ENCODE measurements around the gene PRSS21. TPM values are rescaled to one million over a fixed set of nuclear protein-coding genes. Genes with fewer than 3 reads are reported as not detected.

PRSS21 gene
- polyA plus RNA-seq, 1 of the 3 experiments (the other 2 are of a cell fraction), result not detected

DNA sequence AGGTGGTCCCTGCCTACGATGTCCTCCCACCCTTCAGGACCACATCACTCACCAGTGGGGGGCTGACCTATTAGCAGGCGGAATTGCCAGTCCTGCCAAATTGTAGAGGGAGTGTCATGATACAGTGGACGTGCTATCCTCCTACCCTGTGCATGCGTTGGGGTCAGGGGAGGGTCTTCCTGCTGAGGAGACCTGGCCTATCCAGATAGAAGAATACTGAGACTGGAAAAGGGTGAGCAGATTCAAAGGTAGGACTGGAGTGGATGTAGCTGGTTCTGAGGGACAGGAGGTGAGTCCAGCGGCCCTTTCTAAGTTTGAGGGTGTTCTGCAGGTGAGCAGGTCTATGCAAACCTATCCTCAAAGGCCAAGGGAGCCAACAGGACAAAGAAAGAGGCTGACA is 10.8 kb upstream of the PRSS21 start:
- POLR2A ChIA-PET, result no interaction called here
- 23% methylated on average over 5 of the region's 5 CpGs for WGBS (ENCODE audit: low lambda C conversion rate)
- TF ChIP-seq, protein P1, sequence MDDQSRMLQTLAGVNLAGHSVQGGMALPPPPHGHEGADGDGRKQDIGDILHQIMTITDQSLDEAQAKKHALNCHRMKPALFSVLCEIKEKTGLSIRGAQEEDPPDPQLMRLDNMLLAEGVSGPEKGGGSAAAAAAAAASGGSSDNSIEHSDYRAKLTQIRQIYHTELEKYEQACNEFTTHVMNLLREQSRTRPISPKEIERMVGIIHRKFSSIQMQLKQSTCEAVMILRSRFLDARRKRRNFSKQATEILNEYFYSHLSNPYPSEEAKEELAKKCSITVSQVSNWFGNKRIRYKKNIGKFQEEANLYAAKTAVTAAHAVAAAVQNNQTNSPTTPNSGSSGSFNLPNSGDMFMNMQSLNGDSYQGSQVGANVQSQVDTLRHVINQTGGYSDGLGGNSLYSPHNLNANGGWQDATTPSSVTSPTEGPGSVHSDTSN (IDR thresholded peaks at IDR 0.05), result no peak
- no peak for TF ChIP-seq ELF1 (IDR thresholded peaks at IDR 0.05)
- TF ChIP-seq, protein P2, sequence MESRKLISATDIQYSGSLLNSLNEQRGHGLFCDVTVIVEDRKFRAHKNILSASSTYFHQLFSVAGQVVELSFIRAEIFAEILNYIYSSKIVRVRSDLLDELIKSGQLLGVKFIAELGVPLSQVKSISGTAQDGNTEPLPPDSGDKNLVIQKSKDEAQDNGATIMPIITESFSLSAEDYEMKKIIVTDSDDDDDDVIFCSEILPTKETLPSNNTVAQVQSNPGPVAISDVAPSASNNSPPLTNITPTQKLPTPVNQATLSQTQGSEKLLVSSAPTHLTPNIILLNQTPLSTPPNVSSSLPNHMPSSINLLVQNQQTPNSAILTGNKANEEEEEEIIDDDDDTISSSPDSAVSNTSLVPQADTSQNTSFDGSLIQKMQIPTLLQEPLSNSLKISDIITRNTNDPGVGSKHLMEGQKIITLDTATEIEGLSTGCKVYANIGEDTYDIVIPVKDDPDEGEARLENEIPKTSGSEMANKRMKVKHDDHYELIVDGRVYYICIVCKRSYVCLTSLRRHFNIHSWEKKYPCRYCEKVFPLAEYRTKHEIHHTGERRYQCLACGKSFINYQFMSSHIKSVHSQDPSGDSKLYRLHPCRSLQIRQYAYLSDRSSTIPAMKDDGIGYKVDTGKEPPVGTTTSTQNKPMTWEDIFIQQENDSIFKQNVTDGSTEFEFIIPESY (IDR thresholded peaks at IDR 0.05; ENCODE audit: borderline replicate concordance, low read depth), result no peak
- no peak for TF ChIP-seq RFX5 (IDR thresholded peaks at IDR 0.05; ENCODE audit: low read length)
- no peak for TF ChIP-seq FOXM1 (IDR thresholded peaks at IDR 0.05; ENCODE audit: low read depth)
- TF ChIP-seq, protein P3, sequence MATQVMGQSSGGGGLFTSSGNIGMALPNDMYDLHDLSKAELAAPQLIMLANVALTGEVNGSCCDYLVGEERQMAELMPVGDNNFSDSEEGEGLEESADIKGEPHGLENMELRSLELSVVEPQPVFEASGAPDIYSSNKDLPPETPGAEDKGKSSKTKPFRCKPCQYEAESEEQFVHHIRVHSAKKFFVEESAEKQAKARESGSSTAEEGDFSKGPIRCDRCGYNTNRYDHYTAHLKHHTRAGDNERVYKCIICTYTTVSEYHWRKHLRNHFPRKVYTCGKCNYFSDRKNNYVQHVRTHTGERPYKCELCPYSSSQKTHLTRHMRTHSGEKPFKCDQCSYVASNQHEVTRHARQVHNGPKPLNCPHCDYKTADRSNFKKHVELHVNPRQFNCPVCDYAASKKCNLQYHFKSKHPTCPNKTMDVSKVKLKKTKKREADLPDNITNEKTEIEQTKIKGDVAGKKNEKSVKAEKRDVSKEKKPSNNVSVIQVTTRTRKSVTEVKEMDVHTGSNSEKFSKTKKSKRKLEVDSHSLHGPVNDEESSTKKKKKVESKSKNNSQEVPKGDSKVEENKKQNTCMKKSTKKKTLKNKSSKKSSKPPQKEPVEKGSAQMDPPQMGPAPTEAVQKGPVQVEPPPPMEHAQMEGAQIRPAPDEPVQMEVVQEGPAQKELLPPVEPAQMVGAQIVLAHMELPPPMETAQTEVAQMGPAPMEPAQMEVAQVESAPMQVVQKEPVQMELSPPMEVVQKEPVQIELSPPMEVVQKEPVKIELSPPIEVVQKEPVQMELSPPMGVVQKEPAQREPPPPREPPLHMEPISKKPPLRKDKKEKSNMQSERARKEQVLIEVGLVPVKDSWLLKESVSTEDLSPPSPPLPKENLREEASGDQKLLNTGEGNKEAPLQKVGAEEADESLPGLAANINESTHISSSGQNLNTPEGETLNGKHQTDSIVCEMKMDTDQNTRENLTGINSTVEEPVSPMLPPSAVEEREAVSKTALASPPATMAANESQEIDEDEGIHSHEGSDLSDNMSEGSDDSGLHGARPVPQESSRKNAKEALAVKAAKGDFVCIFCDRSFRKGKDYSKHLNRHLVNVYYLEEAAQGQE (IDR thresholded peaks at IDR 0.05; ENCODE audit: low read depth, low read length), result no peak
- no peak for TF ChIP-seq EP300 (IDR thresholded peaks at IDR 0.05; ENCODE audit: borderline replicate concordance in 1 of 2, low read depth in 1 of 2, low read length in 1 of 2)
- no peak for TF ChIP-seq SIN3A (IDR thresholded peaks at IDR 0.05; ENCODE audit: borderline replicate concordance, low read depth, low read length)
- TF ChIP-seq FOSL2 (IDR thresholded peaks at IDR 0.05; ENCODE audit: borderline replicate concordance, low read depth), result no peak
- no peak for TF ChIP-seq POLR2AphosphoS5 (IDR thresholded peaks at IDR 0.05; ENCODE audit: low read depth, low read length)

DNA sequence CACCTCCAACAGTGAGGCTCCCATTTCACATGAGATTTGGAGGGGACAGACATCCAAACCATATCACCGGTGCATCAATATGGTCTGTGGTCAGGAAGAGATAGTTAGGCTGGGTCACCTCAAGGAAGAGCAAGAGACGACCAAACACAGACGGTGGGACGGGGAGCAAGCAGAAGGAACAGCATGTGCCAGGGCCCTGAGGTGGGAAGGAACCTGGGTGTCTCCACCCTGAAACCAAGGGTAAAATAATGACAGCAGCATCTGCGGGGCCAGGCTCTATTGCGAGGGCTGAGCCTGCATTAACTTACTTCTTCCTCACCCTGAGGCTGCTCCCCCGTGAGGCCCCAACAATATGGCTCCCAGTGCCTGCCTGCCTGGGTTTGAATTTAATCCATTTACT is 8.9 kb upstream of the PRSS21 start:
- no peak for DNase-seq
- Histone ChIP-seq H3K4me2 (no peak overlapping the region), H3K27ac (ENCODE audit: low read depth in 2 of 2, low read length in 1 of 2) (no peak overlapping the region), H3K79me2 (ENCODE audit: insufficient read depth) (no peaks in the 10 kb centered on the region), H3K9me2 (no peaks in the 10 kb centered on the region), H3K36me3 (replicated peaks in 1 of 2; ENCODE audit: control insufficient read depth in 1 of 2, insufficient read depth in 2 of 2, low read length in 1 of 2) (no peaks in the 10 kb centered on the region), H3K4me3 (ENCODE audit: low read depth in 2 of 2, low read length in 1 of 2) (no peak overlapping the region), H2AFZ (ENCODE audit: low read depth) (no peak overlapping the region), H4K20me1 (ENCODE audit: insufficient read depth) (no peaks in the 10 kb centered on the region), H3K9ac (no peak overlapping the region), H3K9me3 (no peaks in the 10 kb centered on the region), H3K27me3 (ENCODE audit: insufficient read depth) (no peaks in the 10 kb centered on the region; the same call in 1 of the 2 replicates), H3F3A (replicated peaks; ENCODE audit: insufficient read depth) (no peaks in the 10 kb centered on the region), H3K4me1 (ENCODE audit: control insufficient read depth in 1 of 2, insufficient read depth in 2 of 2, low read depth in 1 of 2, low read length in 1 of 2) (peaks cover 0 to 3% of the 10 kb centered on the region in 2 experiments; a peak in 1 of 4 replicates)
- WGBS (ENCODE audit: low lambda C conversion rate), result 87% methylated on average over 7 of the region's 7 CpGs
- POLR2A ChIA-PET, result no interaction called here
- CTCF ChIA-PET, result interaction anchor here (1.2 kb wide), 1 partner anchor 31 kb away, joined by 3 read pairs; no protein-coding TSS in a partner anchor
- no peak for TF ChIP-seq GABPA (IDR thresholded peaks at IDR 0.05; ENCODE audit: low read depth)
- TF ChIP-seq, protein P4, sequence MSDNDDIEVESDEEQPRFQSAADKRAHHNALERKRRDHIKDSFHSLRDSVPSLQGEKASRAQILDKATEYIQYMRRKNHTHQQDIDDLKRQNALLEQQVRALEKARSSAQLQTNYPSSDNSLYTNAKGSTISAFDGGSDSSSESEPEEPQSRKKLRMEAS (IDR thresholded peaks at IDR 0.05; ENCODE audit: low read depth), result no peak
- no peak for TF ChIP-seq MEF2A (IDR thresholded peaks at IDR 0.05; ENCODE audit: borderline replicate concordance, low read depth)
- TF ChIP-seq SIN3A (IDR thresholded peaks at IDR 0.05; ENCODE audit: borderline replicate concordance, low read depth, low read length), result no peak
- no peak for TF ChIP-seq RCOR1 (IDR thresholded peaks at IDR 0.05; ENCODE audit: low read length)
- TF ChIP-seq, protein P1 (IDR thresholded peaks at IDR 0.05), result no peak
- no peak for TF ChIP-seq NFIC (IDR thresholded peaks at IDR 0.05; ENCODE audit: borderline replicate concordance)
- no peak for TF ChIP-seq ELF1 (IDR thresholded peaks at IDR 0.05)
- TF ChIP-seq, protein P5, sequence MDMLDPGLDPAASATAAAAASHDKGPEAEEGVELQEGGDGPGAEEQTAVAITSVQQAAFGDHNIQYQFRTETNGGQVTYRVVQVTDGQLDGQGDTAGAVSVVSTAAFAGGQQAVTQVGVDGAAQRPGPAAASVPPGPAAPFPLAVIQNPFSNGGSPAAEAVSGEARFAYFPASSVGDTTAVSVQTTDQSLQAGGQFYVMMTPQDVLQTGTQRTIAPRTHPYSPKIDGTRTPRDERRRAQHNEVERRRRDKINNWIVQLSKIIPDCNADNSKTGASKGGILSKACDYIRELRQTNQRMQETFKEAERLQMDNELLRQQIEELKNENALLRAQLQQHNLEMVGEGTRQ (IDR thresholded peaks at IDR 0.05; ENCODE audit: borderline replicate concordance, low read depth, low read length), result no peak
- no peak for TF ChIP-seq JUND (IDR thresholded peaks at IDR 0.05)
- no peak for TF ChIP-seq TAF1 (IDR thresholded peaks at IDR 0.05; ENCODE audit: borderline replicate concordance, low read depth, low read length)
- TF ChIP-seq FOSL2 (IDR thresholded peaks at IDR 0.05; ENCODE audit: borderline replicate concordance, low read depth), result no peak
- TF ChIP-seq RAD21 (IDR thresholded peaks at IDR 0.05; ENCODE audit: low read length), result no peak
- TF ChIP-seq EP300 (IDR thresholded peaks at IDR 0.05; ENCODE audit: borderline replicate concordance in 1 of 2, low read depth in 1 of 2, low read length in 1 of 2), result no peak

More for the DNA sequence above, 10.8 kb upstream of the PRSS21 start:
- no peak for DNase-seq
- CTCF ChIA-PET, result no interaction called here
- no peaks in the 10 kb centered on the region for H4K20me1 ChIP-seq (ENCODE audit: insufficient read depth)
- no peaks in the 10 kb centered on the region for H3F3A ChIP-seq (replicated peaks; ENCODE audit: insufficient read depth)
- H3K4me2 ChIP-seq, result no peak overlapping the region
- no peak overlapping the region for H3K9ac ChIP-seq
- no peak overlapping the region for H3K27ac ChIP-seq (ENCODE audit: low read depth in 2 of 2, low read length in 1 of 2)
- H3K79me2 ChIP-seq (ENCODE audit: insufficient read depth), result no peaks in the 10 kb centered on the region
- H3K4me1 ChIP-seq (ENCODE audit: control insufficient read depth in 1 of 2, insufficient read depth in 2 of 2, low read depth in 1 of 2, low read length in 1 of 2), result no peaks in the 10 kb centered on the region
- H3K27me3 ChIP-seq (ENCODE audit: insufficient read depth), result no peaks in the 10 kb centered on the region
- H3K9me3 ChIP-seq, result no peaks in the 10 kb centered on the region
- no peaks in the 10 kb centered on the region for H3K9me2 ChIP-seq
- H2AFZ ChIP-seq (ENCODE audit: low read depth), result no peak overlapping the region
- no peaks in the 10 kb centered on the region for H3K36me3 ChIP-seq (replicated peaks in 1 of 2; ENCODE audit: control insufficient read depth in 1 of 2, insufficient read depth in 2 of 2, low read length in 1 of 2)
- no peak overlapping the region for H3K4me3 ChIP-seq (ENCODE audit: low read depth in 2 of 2, low read length in 1 of 2)
